ENCODE results near the gene IL22RA1.
A peak's percentile ranks its signal among the peaks of the same experiment; 100 is the strongest.

Gene IL22RA1

GRCh38 chr1:24167008-24167407 is 24.1 kb upstream of the IL22RA1 start:
- no peak for DNase-seq (ENCODE audit: low read depth)
- no peak overlapping the region for H3K4me3 ChIP-seq (ENCODE audit: low read depth, low read length)
- TF ChIP-seq CTCF (conservative IDR thresholded peaks at IDR 0.05; ENCODE audit: low read depth, low read length) = no peak

- no peak for TF ChIP-seq CTCF (conservative IDR thresholded peaks at IDR 0.05; ENCODE audit: low read depth, low read length)
- no peak for DNase-seq (ENCODE audit: low read depth)
- no peak overlapping the region for H3K4me3 ChIP-seq (ENCODE audit: low read depth, low read length)
These were observed 22.6 kb upstream of the IL22RA1 start for GRCh38 chr1:24165500-24165899.

GRCh38 chr1:24164004-24164403 is 21.1 kb upstream of the IL22RA1 start:
- no peak for DNase-seq (ENCODE audit: low read depth)
- TF ChIP-seq CTCF (conservative IDR thresholded peaks at IDR 0.05; ENCODE audit: low read depth, low read length) = no peak
- no peak overlapping the region for H3K4me3 ChIP-seq (ENCODE audit: low read depth, low read length)

- H3K4me3 ChIP-seq (ENCODE audit: low read depth, low read length) = no peak overlapping the region
- no peak for TF ChIP-seq CTCF (conservative IDR thresholded peaks at IDR 0.05; ENCODE audit: low read depth, low read length)
- DNase-seq (ENCODE audit: low read depth) = no peak
These were observed 19.3 kb upstream of the IL22RA1 start for GRCh38 chr1:24162201-24162600.

GRCh38 chr1:24161270-24161669 is 18.3 kb upstream of the IL22RA1 start:
- DNase-seq (ENCODE audit: low read depth) = no peak
- no peak overlapping the region for H3K4me3 ChIP-seq (ENCODE audit: low read depth, low read length)
- TF ChIP-seq CTCF (conservative IDR thresholded peaks at IDR 0.05; ENCODE audit: low read depth, low read length) = no peak

- no peak overlapping the region for H3K4me3 ChIP-seq (ENCODE audit: low read depth, low read length)
- no peak for TF ChIP-seq CTCF (conservative IDR thresholded peaks at IDR 0.05; ENCODE audit: low read depth, low read length)
- no peak for DNase-seq (ENCODE audit: low read depth)
These were observed 16.4 kb upstream of the IL22RA1 start for GRCh38 chr1:24159366-24159765.

GRCh38 chr1:24157918-24158481 is 15.1 kb upstream of the IL22RA1 start:
- DNase-seq (ENCODE audit: low read depth) = peak; percentile 23
- no peak overlapping the region for H3K4me3 ChIP-seq (ENCODE audit: low read depth, low read length)
- TF ChIP-seq CTCF (conservative IDR thresholded peaks at IDR 0.05; ENCODE audit: low read depth, low read length) = peak; percentile 48
